ENCODE data around the gene GUCA2A.

Gene GUCA2A

GRCh38 chr1:42152907-42153600 is 11.5 kb downstream of the GUCA2A start, which contains the start of gene GUCA2B:
TSS of gene GUCA2B (plus strand) at chr1:42153410. CDS start at chr1:42153451, 41 bp downstream.
- no peak for DNase-seq

GRCh38 chr1:42152119-42152518 is 12.4 kb downstream of the GUCA2A start:
- no peak for DNase-seq

GRCh38 chr1:42150651-42151050 is 13.9 kb downstream of the GUCA2A start:
- no peak for DNase-seq

GRCh38 chr1:42148166-42148565 is 16.4 kb downstream of the GUCA2A start:
- DNase-seq: no peak

- DNase-seq: peak; percentile 41
These were observed 17.8 kb downstream of the GUCA2A start for GRCh38 chr1:42146626-42147320.

GRCh38 chr1:42145764-42146625 is 18.6 kb downstream of the GUCA2A start:
- DNase-seq: no peak

GRCh38 chr1:42145389-42145716 is 19.2 kb downstream of the GUCA2A start:
- DNase-seq: no peak

GRCh38 chr1:42144711-42145388 is 19.7 kb downstream of the GUCA2A start:
- DNase-seq: no peak

- DNase-seq: no peak
These were observed 20.4 kb downstream of the GUCA2A start for GRCh38 chr1:42143896-42144710.

GRCh38 chr1:42142894-42143675 is 21.5 kb downstream of the GUCA2A start:
- no peak for DNase-seq

- no peak for DNase-seq
These were observed 22.6 kb downstream of the GUCA2A start for GRCh38 chr1:42141978-42142377.

GRCh38 chr1:42140191-42140590 is 24.4 kb downstream of the GUCA2A start:
- DNase-seq: no peak

GRCh38 chr1:42139444-42139843 is 25.1 kb downstream of the GUCA2A start:
- DNase-seq: no peak

- no peak for DNase-seq
These were observed 26.0 kb downstream of the GUCA2A start for GRCh38 chr1:42138586-42138985.

GRCh38 chr1:42137766-42138165 is 26.8 kb downstream of the GUCA2A start:
- DNase-seq: no peak

GRCh38 chr1:42136466-42136865 is 28.1 kb downstream of the GUCA2A start:
- DNase-seq: no peak

GRCh38 chr1:42135426-42135825 is 29.1 kb downstream of the GUCA2A start:
- DNase-seq: no peak

- DNase-seq: no peak
These were observed 30.6 kb downstream of the GUCA2A start for GRCh38 chr1:42133809-42134526.

GRCh38 chr1:42133390-42133789 is 31.2 kb downstream of the GUCA2A start:
- no peak for DNase-seq

GRCh38 chr1:42130061-42130660 is 34.4 kb downstream of the GUCA2A start:
- no peak for DNase-seq
